Measurements from ENCODE around the gene CFDP1.

Gene CFDP1

GRCh38 chr16:75343286-75343685 lies 90.0 kb downstream of the CFDP1 start:
- TF ChIP-seq CTCF (IDR thresholded peaks at IDR 0.05; ENCODE audit: borderline replicate concordance, insufficient read depth, low read depth, low read length), result no peak

GRCh38 chr16:75342308-75342811 lies 90.9 kb downstream of the CFDP1 start:
- TF ChIP-seq CTCF (IDR thresholded peaks at IDR 0.05; ENCODE audit: borderline replicate concordance, insufficient read depth, low read depth, low read length), result no peak
- no peak overlapping the region for H3K4me3 ChIP-seq (ENCODE audit: low read depth, low read length)

More at GRCh38 chr16:75343286-75343685, 90.0 kb downstream of the CFDP1 start:
- H3K4me3 ChIP-seq (ENCODE audit: low read depth, low read length), result no peak overlapping the region

GRCh38 chr16:75341564-75342307 lies 91.6 kb downstream of the CFDP1 start:
- TF ChIP-seq CTCF (IDR thresholded peaks at IDR 0.05; ENCODE audit: borderline replicate concordance, insufficient read depth, low read depth, low read length), result no peak
- no peak overlapping the region for H3K4me3 ChIP-seq (ENCODE audit: low read depth, low read length)

GRCh38 chr16:75340741-75341491 lies 92.4 kb downstream of the CFDP1 start:
- TF ChIP-seq CTCF (IDR thresholded peaks at IDR 0.05; ENCODE audit: borderline replicate concordance, insufficient read depth, low read depth, low read length), result no peak
- H3K4me3 ChIP-seq (ENCODE audit: low read depth, low read length), result no peak overlapping the region

GRCh38 chr16:75337430-75337829 lies 95.9 kb downstream of the CFDP1 start:
- no peak for TF ChIP-seq CTCF (IDR thresholded peaks at IDR 0.05; ENCODE audit: borderline replicate concordance, insufficient read depth, low read depth, low read length)
- H3K4me3 ChIP-seq (ENCODE audit: low read depth, low read length), result no peak overlapping the region

GRCh38 chr16:75336521-75336920 lies 96.8 kb downstream of the CFDP1 start:
- H3K4me3 ChIP-seq (ENCODE audit: low read depth, low read length), result no peak overlapping the region
- TF ChIP-seq CTCF (IDR thresholded peaks at IDR 0.05; ENCODE audit: borderline replicate concordance, insufficient read depth, low read depth, low read length), result no peak
